H7 (cell line): ENCODE results near the gene MUC5AC. TPM values are rescaled to one million over a fixed set of nuclear protein-coding genes. Genes with fewer than 3 reads are reported as not detected.
"Not testable (repeated sequence)": the region's sequence is repeated elsewhere in the genome, so short reads cannot be mapped to it uniquely, and the experiment has no call there.

ENCODE experiments used
- DNase-seq: peaks from one replicate; pipeline ENCODE4 v3.0.0; 2012
- H3K27me3 ChIP-seq: 2 replicates; pipeline ENCODE4 v1.6.0; 2011; ENCODE audit warnings: mild to moderate bottlenecking, low read length; ENCODE audit not compliant: control insufficient read depth, insufficient read depth
- H3K36me3 ChIP-seq: replicated peaks from 2 replicates; pipeline ENCODE4 v1.5.1; 2011; ENCODE audit warnings: low read length; ENCODE audit not compliant: control insufficient read depth, insufficient read depth
- H3K4me3 ChIP-seq: 2 replicates; pipeline ENCODE4 v1.5.1; 2011; ENCODE audit warnings: low read depth, mild to moderate bottlenecking, control low read depth, low read length, moderate library complexity; ENCODE audit not compliant: insufficient read depth
- total RNA-seq: library from RNA; depleted of rRNA; stranded (reverse); fragments of >200 nt; shearing (Covaris generic); gene quantifications from 2 replicates; pipeline ENCODE4 v1.2.3, GENCODE V29; 2014

The MUC5AC gene
- total RNA-seq, 1 experiment from 2014 or later: not detected

- Histone ChIP-seq H3K4me3 (no peak overlapping the region), H3K36me3 (no peaks in the 10 kb centered on the region), H3K27me3 (no peaks in the 10 kb centered on the region)
- DNase-seq: no peak
These were observed 13.7 kb downstream of the MUC5AC start for GRCh38 chr11:1171223-1171984.

DNA sequence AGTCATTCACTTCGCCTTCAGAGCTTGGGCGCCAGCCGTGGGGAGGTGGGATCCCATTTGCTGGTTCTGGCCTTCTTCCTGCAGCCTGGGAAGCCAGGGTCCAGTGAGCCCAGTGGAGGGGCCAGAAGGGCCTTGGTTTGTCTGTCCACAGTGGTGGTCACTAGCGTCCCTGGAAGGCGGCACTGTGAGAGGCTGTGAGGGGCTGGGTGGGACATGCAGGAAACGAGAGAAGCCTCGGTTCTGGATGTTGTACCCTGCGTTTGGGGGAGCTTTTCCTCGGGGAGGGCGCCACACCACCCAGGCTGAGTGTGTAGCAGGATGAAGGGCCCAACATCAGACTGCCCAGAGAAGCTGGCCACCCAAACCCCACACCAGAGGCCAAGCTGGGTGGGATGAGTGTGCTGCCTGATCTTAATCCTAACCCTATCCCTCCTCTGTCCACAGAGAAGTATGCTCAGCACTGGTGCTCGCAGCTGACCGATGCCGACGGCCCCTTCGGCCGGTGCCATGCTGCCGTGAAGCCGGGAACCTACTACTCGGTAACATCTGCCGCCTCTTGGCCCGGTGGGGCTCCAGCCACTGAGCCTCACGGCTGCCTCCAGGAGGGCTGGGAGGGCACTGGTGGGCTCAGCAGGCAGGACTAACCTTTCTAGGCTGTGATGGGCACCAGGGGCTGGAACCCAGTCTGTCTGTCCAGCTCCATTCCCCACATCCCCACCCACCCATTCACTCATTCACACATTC, 14.4 kb downstream of the MUC5AC start:
- no peak overlapping the region for H3K4me3 ChIP-seq
- peak; percentile 52 for DNase-seq
- H3K36me3 ChIP-seq: no peaks in the 10 kb centered on the region
- no peaks in the 10 kb centered on the region for H3K27me3 ChIP-seq

GRCh38 chr11:1172729-1173117, 15.0 kb downstream of the MUC5AC start:
- no peaks in the 10 kb centered on the region for H3K27me3 ChIP-seq
- H3K36me3 ChIP-seq: no peaks in the 10 kb centered on the region

GRCh38 chr11:1173396-1173795, 15.6 kb downstream of the MUC5AC start:
- H3K36me3 ChIP-seq, H3K27me3 ChIP-seq, DNase-seq, H3K4me3 ChIP-seq: not testable (repeated sequence)

More at GRCh38 chr11:1172729-1173117, 15.0 kb downstream of the MUC5AC start:
- no peak overlapping the region for H3K4me3 ChIP-seq
- DNase-seq: no peak

DNA sequence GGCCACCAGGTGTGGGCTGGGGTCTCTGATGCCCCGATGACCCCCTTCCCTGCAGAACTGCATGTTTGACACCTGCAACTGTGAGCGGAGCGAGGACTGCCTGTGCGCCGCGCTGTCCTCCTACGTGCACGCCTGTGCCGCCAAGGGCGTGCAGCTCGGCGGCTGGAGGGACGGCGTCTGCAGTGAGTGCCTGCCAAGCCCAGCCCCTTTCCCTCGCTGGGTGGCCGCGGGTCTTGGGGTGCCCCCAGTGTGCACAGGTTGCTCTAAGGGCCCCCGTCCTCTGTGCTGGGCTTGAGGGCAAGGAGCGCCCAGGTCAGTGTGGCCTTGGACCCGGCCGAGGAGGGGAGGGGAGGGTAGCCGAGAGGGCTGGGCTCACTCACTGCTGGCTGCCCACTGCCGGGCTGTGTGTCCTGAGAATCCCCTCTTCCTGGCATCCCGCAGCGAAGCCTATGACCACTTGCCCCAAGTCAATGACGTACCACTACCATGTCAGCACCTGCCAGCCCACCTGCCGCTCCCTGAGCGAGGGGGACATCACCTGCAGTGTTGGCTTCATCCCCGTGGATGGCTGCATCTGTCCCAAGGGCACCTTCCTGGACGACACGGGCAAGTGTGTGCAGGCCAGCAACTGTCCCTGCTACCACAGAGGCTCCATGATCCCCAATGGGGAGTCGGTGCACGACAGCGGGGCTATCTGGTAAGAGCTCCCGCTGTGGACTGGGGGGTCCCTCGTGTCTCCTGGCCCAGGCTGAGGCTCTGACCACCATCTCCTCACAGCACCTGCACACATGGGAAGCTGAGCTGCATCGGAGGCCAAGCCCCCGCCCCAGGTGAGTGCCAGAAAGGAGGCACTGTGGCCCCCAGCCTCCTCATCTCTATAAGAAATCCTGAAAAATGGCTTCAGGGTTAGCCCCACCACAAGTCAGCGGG, 17.0 kb downstream of the MUC5AC start:
- H3K36me3 ChIP-seq: no peaks in the 10 kb centered on the region
- no peak overlapping the region for H3K4me3 ChIP-seq
- DNase-seq: peak; percentile 43
- no peaks in the 10 kb centered on the region for H3K27me3 ChIP-seq

GRCh38 chr11:1175461-1176223, 17.9 kb downstream of the MUC5AC start:
- Histone ChIP-seq H3K4me3 (no peak overlapping the region), H3K27me3 (no peaks in the 10 kb centered on the region), H3K36me3 (no peaks in the 10 kb centered on the region)
- no peak for DNase-seq

DNA sequence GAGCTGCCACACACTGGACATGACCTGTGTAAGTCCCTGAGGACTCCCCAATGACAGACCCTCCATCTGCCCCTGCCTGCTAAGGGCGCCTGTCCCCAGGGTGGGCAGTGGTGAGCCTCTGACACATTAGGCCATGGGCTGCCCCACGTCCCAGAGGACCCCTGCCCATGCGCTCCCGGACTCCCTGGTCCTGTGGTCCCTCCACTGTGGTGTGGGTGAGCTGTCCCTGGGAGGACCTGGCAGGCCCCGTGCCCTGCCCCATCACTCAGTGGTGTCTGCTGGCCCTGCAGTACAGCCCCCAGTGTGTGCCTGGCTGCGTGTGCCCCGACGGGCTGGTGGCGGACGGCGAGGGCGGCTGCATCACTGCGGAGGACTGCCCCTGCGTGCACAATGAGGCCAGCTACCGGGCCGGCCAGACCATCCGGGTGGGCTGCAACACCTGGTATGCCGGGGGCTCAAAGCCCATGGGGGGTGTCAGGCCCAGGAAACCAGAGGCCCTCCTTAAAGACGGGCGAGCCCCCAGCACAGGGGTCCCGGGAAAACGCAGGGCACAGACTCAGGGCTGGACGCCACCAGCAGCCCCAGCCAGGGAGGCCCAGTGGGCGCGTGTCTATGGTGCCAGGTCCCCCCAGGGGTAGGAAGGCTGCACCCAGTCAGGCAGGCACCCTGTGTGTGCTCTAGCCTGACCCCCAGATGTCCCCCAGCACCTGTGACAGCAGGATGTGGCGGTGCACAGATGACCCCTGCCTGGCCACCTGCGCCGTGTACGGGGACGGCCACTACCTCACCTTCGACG, 18.7 kb downstream of the MUC5AC start:
- no peak overlapping the region for H3K4me3 ChIP-seq
- no peaks in the 10 kb centered on the region for H3K27me3 ChIP-seq
- H3K36me3 ChIP-seq: no peaks in the 10 kb centered on the region
- DNase-seq: no peak

DNA sequence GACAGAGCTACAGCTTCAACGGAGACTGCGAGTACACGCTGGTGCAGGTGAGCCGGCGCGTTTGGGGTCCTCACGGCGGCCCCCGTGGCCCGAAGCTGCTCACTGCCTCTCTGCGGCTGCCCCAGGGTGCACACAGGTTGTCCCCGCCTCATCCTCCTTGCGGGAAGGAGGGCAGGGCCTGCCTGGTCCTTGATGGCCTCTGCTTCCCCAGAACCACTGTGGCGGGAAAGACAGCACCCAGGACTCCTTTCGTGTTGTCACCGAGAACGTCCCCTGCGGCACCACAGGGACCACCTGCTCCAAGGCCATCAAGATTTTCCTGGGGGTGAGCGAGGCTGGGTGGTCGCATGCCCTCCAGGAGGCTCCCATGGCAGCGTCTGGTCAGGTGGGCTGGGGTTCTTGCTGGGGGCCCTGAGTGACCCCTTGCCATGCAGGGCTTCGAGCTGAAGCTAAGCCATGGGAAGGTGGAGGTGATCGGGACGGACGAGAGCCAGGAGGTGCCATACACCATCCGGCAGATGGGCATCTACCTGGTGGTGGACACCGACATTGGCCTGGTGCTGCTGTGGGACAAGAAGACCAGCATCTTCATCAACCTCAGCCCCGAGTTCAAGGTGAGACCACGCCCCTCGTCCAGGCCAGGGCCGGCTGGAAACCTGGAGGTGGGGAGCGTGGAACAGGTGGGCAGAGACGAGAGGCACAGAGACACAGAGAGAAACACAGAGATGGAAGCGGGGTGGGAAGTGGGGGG, 19.4 kb downstream of the MUC5AC start:
- no peak overlapping the region for H3K4me3 ChIP-seq
- H3K36me3 ChIP-seq: no peaks in the 10 kb centered on the region
- no peaks in the 10 kb centered on the region for H3K27me3 ChIP-seq
- no peak for DNase-seq

GRCh38 chr11:1177771-1178090, 20.0 kb downstream of the MUC5AC start:
- no peak for DNase-seq
- Histone ChIP-seq H3K4me3 (no peak overlapping the region), H3K36me3 (no peaks in the 10 kb centered on the region), H3K27me3 (no peaks in the 10 kb centered on the region)

DNA sequence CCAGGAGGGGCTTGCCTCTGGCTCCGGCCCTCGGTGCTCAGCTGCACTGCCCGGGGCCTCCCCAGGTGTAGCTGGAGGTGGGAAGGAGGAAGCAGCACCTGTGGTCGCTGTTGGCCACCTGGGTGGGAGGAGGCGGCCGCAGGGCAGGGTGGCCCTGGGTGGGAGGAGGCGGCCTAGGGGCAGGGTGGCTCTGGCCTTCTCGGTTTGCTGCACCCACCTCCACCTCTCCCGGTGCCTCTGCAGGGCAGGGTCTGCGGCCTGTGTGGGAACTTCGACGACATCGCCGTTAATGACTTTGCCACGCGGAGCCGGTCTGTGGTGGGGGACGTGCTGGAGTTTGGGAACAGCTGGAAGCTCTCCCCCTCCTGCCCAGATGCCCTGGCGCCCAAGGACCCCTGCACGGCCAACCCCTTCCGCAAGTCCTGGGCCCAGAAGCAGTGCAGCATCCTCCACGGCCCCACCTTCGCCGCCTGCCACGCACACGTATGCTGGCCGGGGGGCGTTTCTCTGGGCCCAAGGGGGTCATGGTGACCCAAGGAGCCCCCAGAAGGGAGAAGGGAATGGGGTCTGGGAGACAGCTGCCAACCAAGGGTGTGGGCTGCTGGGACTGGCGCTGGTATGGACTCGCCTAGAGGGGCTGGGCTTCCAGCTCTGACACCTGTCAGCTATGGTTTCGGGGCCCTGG, 20.6 kb downstream of the MUC5AC start:
- H3K4me3 ChIP-seq: no peak overlapping the region
- H3K27me3 ChIP-seq: no peaks in the 10 kb centered on the region
- H3K36me3 ChIP-seq: no peaks in the 10 kb centered on the region
- no peak for DNase-seq

GRCh38 chr11:1178906-1179305, 21.2 kb downstream of the MUC5AC start:
- DNase-seq: peak; percentile 64
- H3K4me3 ChIP-seq: no peak overlapping the region
- no peaks in the 10 kb centered on the region for H3K27me3 ChIP-seq
- H3K36me3 ChIP-seq: no peaks in the 10 kb centered on the region

DNA sequence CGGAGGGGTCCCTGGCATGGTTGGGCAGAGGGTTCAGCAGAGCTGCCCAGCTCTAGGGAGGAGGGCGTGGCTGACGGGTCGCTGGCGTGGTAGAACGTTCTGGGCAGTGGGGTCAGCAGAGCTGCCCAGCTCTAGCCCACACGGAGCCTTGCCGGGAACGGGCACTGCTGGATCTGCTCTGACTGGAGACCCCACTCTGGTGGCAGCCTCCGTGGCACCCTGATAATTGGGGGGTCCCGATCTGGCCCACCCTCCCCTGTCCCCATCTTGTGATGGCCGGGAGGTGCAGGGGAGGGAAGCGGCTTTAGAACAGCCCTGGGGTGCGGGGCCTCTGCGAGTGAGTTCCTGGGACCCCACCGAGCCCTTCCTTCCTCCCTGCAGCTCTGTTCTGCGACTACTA, 21.9 kb downstream of the MUC5AC start:
- DNase-seq: no peak
- no peaks in the 10 kb centered on the region for H3K27me3 ChIP-seq
- no peaks in the 10 kb centered on the region for H3K36me3 ChIP-seq
- H3K4me3 ChIP-seq: no peak overlapping the region
